ENCODE results near the gene ZNF518B.

ZNF518B gene

DNA sequence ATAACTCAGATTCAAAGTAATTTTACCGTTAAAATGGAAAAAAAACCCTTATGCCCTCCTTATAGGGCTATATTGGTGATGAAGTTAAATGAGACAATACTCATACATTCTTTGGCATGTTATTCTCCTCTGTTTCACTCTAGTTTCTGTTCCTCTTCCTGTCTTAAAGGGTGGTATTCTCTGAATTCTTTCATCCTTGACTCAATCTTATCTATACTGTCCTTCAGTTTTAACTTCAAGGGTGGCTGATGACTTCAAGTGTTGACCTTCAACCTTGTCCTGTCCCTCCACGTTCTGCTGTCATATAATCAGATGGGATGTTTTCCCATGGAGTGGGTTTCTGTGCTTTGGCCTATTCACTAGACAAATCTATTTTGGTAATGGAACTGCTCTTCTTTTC is 44.0 kb downstream of the ZNF518B start:
- Histone ChIP-seq H3K27ac (ENCODE audit: low read depth, low read length) (no peak overlapping the region), H3K27me3 (ENCODE audit: control insufficient read depth in 1 of 2, insufficient read depth in 2 of 2, low read length in 2 of 2) (no peaks in the 10 kb centered on the region), H3K9ac (ENCODE audit: low read length) (no peak overlapping the region), H3K36me3 (ENCODE audit: insufficient read depth, low read length) (no peaks in the 10 kb centered on the region), H3K4me1 (ENCODE audit: insufficient read depth, low read length) (no peaks in the 10 kb centered on the region), H3K4me3 (ENCODE audit: low read depth in 1 of 2, low read length in 2 of 2) (no peak overlapping the region), H3K9me3 (ENCODE audit: low read length) (no peaks in the 10 kb centered on the region)

DNA sequence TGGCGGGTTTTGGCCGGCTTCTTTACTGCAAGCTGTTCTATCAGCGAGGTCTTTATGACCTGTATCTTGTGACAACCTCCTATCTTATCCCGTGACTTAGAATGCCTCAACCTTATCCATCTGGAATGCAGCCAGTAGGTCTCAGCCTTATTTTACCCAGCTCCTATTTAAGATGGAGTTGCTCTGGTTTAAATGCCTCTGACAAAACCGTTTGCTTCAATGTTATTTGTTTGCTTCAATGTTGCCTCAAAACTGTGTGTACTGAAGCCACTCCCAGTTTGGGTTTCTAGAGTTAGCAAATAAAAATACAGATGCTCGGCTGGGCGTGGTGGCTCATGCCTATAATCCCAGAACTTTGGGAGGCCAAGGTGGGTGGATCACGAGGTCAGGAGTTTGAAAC is 51.6 kb downstream of the ZNF518B start:
- H3K27me3 ChIP-seq (ENCODE audit: control insufficient read depth in 1 of 2, insufficient read depth in 2 of 2, low read length in 2 of 2), result no peaks in the 10 kb centered on the region
- H3K9ac ChIP-seq (ENCODE audit: low read length), result no peak overlapping the region
- no peaks in the 10 kb centered on the region for H3K4me1 ChIP-seq (ENCODE audit: insufficient read depth, low read length)
- H3K4me3 ChIP-seq (ENCODE audit: low read depth in 1 of 2, low read length in 2 of 2), result no peak overlapping the region
- no peak overlapping the region for H3K27ac ChIP-seq (ENCODE audit: low read depth, low read length)
- no peaks in the 10 kb centered on the region for H3K9me3 ChIP-seq (ENCODE audit: low read length)
- H3K36me3 ChIP-seq (ENCODE audit: insufficient read depth, low read length), result no peaks in the 10 kb centered on the region

GRCh38 chr4:10403633-10404445 is 53.4 kb downstream of the ZNF518B start:
- Histone ChIP-seq H3K36me3 (ENCODE audit: insufficient read depth, low read length) (no peaks in the 10 kb centered on the region), H3K9me3 (ENCODE audit: low read length) (no peaks in the 10 kb centered on the region), H3K9ac (ENCODE audit: low read length) (no peak overlapping the region), H3K27ac (ENCODE audit: low read depth, low read length) (no peak overlapping the region), H3K4me3 (ENCODE audit: low read depth in 1 of 2, low read length in 2 of 2) (no peak overlapping the region), H3K27me3 (ENCODE audit: control insufficient read depth in 1 of 2, insufficient read depth in 2 of 2, low read length in 2 of 2) (no peaks in the 10 kb centered on the region), H3K4me1 (ENCODE audit: insufficient read depth, low read length) (no peaks in the 10 kb centered on the region)

DNA sequence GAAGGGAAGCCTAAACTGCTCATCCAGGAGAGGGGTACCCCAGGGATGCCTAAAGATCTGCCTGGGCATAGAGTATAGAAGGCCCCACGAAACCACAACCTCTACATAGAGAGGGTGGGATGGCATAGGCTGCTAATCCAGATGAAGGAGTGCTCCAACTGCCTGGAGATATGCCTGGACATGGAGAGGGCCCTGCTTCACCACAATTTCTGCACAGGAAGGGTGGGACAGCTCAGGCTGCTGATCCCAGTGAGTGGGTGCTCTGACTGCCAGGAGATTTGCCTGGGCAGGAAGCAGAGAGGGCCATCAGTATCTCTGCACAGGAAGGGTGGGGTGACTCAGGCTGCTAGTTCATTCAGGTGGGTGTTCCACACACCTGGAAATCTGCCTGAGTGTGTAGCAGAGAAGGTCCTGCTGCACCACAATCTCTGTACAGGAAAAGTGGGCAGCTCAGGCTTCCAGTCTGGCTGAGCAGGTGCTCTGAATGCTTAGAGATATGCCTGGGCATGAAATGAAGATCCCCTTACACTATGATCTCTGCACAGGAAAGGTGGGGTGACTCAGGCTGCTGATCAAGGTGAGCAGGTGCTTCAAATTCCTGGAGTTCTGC is 61.1 kb downstream of the ZNF518B start:
- Histone ChIP-seq H3K4me3 (ENCODE audit: low read depth in 1 of 2, low read length in 2 of 2) (no peak overlapping the region), H3K9ac (ENCODE audit: low read length) (no peak overlapping the region), H3K27ac (ENCODE audit: low read depth, low read length) (no peak overlapping the region), H3K9me3 (ENCODE audit: low read length) (no peaks in the 10 kb centered on the region), H3K27me3 (ENCODE audit: control insufficient read depth in 1 of 2, insufficient read depth in 2 of 2, low read length in 2 of 2) (no peaks in the 10 kb centered on the region), H3K36me3 (ENCODE audit: insufficient read depth, low read length) (no peaks in the 10 kb centered on the region), H3K4me1 (ENCODE audit: insufficient read depth, low read length) (no peaks in the 10 kb centered on the region)

All from muscle layer of colon (tissue), 2 donors.